ENCODE data around the gene PROZ. TPM values are rescaled to one million over a fixed set of nuclear protein-coding genes. Genes with fewer than 3 reads are reported as not detected.

PROZ gene
- total and polyA plus RNA-seq, 2 donors (not counting 1 experiment from before 2014, with no cell fraction given), result not detected

DNA sequence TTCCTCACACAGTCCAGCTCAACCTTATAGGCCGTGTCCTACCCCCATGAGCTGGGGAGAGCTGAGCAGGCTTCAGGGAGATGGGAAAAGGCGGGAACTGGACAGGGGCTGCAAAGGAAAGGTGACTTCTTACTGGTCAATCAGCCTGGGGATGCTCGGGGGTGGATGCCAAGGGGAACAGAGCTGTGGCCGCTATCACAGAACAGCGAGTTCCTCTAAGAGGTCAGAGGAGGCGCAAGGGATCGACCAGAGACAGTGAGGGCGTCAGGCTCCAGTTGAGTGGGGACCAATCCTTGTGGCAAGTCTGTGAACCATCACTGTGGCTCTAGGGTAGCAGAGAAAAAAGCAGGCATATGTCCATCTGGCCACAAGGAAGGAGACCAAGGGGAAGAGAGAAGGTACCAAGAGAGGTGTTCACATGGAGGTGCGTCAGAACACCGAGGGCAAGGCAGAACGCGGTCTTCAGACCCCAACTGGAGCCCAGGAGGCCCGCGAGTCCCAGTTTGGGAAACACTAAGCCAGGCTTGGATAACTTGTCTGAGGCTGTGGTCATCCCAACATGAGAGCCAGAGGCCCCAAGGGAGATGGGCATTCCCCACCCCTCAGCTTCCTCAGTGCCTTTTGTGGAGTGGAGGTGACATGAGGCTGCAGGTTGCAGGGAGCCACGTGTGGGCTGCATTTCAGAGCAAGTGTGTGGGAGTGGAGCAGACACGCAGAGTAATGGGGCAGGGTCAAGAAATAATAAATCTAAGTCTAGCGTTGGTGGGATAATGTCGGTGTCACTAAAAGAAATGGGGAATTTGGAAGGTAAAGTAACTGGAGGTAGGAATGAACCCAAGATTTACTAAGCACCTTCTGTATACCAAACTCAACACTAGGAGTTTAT, 31.9 kb upstream of the PROZ start:
- no peak overlapping the region for H3K4me2 ChIP-seq (replicated peaks; ENCODE audit: low read depth, low read length, poor library complexity, severe bottlenecking)
- H3K9me3 ChIP-seq (ENCODE audit: control extremely low read depth in 1 of 3, control insufficient read depth in 2 of 3, insufficient read depth in 1 of 3, low read length in 2 of 3), result peaks cover 0 to 10% (median 0%) of the 10 kb centered on the region in 3 donors
- Mint-ChIP-seq H3K27ac (no peak overlapping the region), H3K4me1 (no peaks in the 10 kb centered on the region), H3K27me3 (peaks cover 40% of the 10 kb centered on the region), H3K9me3 (ENCODE audit: insufficient read depth) (no peaks in the 10 kb centered on the region), H3K4me3 (no peak overlapping the region)
- H3K36me3 ChIP-seq (replicated peaks in 1 of 2; ENCODE audit: control extremely low read depth in 1 of 2, control insufficient read depth in 1 of 2, extremely low read depth in 1 of 2, insufficient read depth in 2 of 2, low read length in 1 of 2), result no peaks in the 10 kb centered on the region
- H3K27me3 ChIP-seq (replicated peaks in 1 of 4; ENCODE audit: control extremely low read depth in 1 of 4, control insufficient read depth in 3 of 4, insufficient read depth in 4 of 4, low read length in 3 of 4), result peaks cover 0 to 22% (median 7%) of the 10 kb centered on the region in 4 experiments
- intact Hi-C loops (cut with micrococcal nuclease), result no loop called here
- no peak overlapping the region for H3K4me3 ChIP-seq (ENCODE audit: control extremely low read depth in 1 of 5, extremely low read depth in 1 of 5, insufficient read depth in 1 of 5, low read depth in 2 of 5, low read length in 4 of 5)
- ChIA-PET CTCF (no interaction called here), POLR2A (no interaction called here)
- no peaks in the 10 kb centered on the region for H3K4me1 ChIP-seq (ENCODE audit: control insufficient read depth in 2 of 2, insufficient read depth in 2 of 2, low read length in 2 of 2)
- ATAC-seq (ENCODE audit: low read depth) (no peak), DNase-seq (no peak)
- H3K9ac ChIP-seq (ENCODE audit: low read length), result no peak overlapping the region
- no peaks in the 10 kb centered on the region for H3K79me2 ChIP-seq (ENCODE audit: control insufficient read depth, insufficient read depth, low read length)
- H2AFZ ChIP-seq (ENCODE audit: insufficient read depth, low read depth, low read length, poor library complexity, severe bottlenecking), result no peak overlapping the region
- no peak overlapping the region for H3K27ac ChIP-seq (ENCODE audit: low read length in 2 of 2)
- no peaks in the 10 kb centered on the region for H4K20me1 ChIP-seq (ENCODE audit: control insufficient read depth, insufficient read depth, low read length, poor library complexity, severe bottlenecking)
- TF ChIP-seq, protein P1, sequence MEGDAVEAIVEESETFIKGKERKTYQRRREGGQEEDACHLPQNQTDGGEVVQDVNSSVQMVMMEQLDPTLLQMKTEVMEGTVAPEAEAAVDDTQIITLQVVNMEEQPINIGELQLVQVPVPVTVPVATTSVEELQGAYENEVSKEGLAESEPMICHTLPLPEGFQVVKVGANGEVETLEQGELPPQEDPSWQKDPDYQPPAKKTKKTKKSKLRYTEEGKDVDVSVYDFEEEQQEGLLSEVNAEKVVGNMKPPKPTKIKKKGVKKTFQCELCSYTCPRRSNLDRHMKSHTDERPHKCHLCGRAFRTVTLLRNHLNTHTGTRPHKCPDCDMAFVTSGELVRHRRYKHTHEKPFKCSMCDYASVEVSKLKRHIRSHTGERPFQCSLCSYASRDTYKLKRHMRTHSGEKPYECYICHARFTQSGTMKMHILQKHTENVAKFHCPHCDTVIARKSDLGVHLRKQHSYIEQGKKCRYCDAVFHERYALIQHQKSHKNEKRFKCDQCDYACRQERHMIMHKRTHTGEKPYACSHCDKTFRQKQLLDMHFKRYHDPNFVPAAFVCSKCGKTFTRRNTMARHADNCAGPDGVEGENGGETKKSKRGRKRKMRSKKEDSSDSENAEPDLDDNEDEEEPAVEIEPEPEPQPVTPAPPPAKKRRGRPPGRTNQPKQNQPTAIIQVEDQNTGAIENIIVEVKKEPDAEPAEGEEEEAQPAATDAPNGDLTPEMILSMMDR (IDR thresholded peaks at IDR 0.05), result no peak
- TF ChIP-seq EZH2 (IDR thresholded peaks at IDR 0.05; ENCODE audit: borderline replicate concordance, insufficient read depth, low read depth, low read length, poor library complexity, severe bottlenecking), result no peak
- 89% methylated on average over 15 of the region's 18 CpGs for WGBS (ENCODE audit: insufficient coverage)

DNA sequence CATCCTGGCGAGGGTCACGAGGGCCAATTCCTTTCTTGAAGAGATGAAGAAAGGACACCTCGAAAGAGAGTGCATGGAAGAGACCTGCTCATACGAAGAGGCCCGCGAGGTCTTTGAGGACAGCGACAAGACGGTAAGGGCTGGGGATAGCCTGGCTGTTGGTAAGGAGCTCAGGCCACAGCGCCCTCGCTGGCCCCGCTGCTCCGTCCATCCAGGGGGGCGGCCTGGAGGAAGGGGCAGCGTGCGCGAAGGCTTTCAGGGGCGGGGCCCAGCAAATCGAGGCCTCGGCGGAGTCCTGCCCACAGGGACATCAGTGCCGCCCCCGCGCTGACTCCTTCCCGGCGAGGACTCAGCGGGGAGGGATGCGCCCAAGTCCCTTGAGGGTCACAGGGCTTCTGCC, 29.0 kb upstream of the PROZ start:
- H3K27me3 Mint-ChIP-seq, result peaks cover 53% of the 10 kb centered on the region

More for the DNA sequence above, 29.0 kb upstream of the PROZ start:
- no peak overlapping the region for H2AFZ ChIP-seq (ENCODE audit: insufficient read depth, low read depth, low read length, poor library complexity, severe bottlenecking)
- Mint-ChIP-seq H3K9me3 (ENCODE audit: insufficient read depth) (no peaks in the 10 kb centered on the region), H3K4me1 (no peaks in the 10 kb centered on the region), H3K4me3 (no peak overlapping the region), H3K27ac (no peak overlapping the region)
- intact Hi-C loops (cut with micrococcal nuclease), result no loop called here
- H3K27ac ChIP-seq (ENCODE audit: low read length in 2 of 2), result no peak overlapping the region
- ChIA-PET CTCF (no interaction called here), POLR2A (no interaction called here)
- no peak overlapping the region for H3K4me3 ChIP-seq (ENCODE audit: control extremely low read depth in 1 of 5, extremely low read depth in 1 of 5, insufficient read depth in 1 of 5, low read depth in 2 of 5, low read length in 4 of 5)
- DNase-seq (no peak), ATAC-seq (ENCODE audit: low read depth) (no peak)
- no peaks in the 10 kb centered on the region for H3K36me3 ChIP-seq (replicated peaks in 1 of 2; ENCODE audit: control extremely low read depth in 1 of 2, control insufficient read depth in 1 of 2, extremely low read depth in 1 of 2, insufficient read depth in 2 of 2, low read length in 1 of 2)
- no peaks in the 10 kb centered on the region for H3K79me2 ChIP-seq (ENCODE audit: control insufficient read depth, insufficient read depth, low read length)
- WGBS (ENCODE audit: insufficient coverage), result 57% methylated on average over 21 of the region's 27 CpGs
- H3K4me2 ChIP-seq (replicated peaks; ENCODE audit: low read depth, low read length, poor library complexity, severe bottlenecking), result peak overlapping the region; percentile 37
- no peak overlapping the region for H3K9ac ChIP-seq (ENCODE audit: low read length)
- H3K27me3 ChIP-seq (replicated peaks in 1 of 4; ENCODE audit: control extremely low read depth in 1 of 4, control insufficient read depth in 3 of 4, insufficient read depth in 4 of 4, low read length in 3 of 4), result peaks cover 0 to 23% (median 10%) of the 10 kb centered on the region in 4 experiments
- TF ChIP-seq, protein P1 (IDR thresholded peaks at IDR 0.05), result no peak
- TF ChIP-seq EZH2 (IDR thresholded peaks at IDR 0.05; ENCODE audit: borderline replicate concordance, insufficient read depth, low read depth, low read length, poor library complexity, severe bottlenecking), result no peak
- H4K20me1 ChIP-seq (ENCODE audit: control insufficient read depth, insufficient read depth, low read length, poor library complexity, severe bottlenecking), result no peaks in the 10 kb centered on the region
- H3K9me3 ChIP-seq (ENCODE audit: control extremely low read depth in 1 of 3, control insufficient read depth in 2 of 3, insufficient read depth in 1 of 3, low read length in 2 of 3), result peaks cover 0 to 10% (median 3%) of the 10 kb centered on the region in 3 donors
- no peaks in the 10 kb centered on the region for H3K4me1 ChIP-seq (ENCODE audit: control insufficient read depth in 2 of 2, insufficient read depth in 2 of 2, low read length in 2 of 2)
